PC-9 (cell line): ENCODE data around the gene MRPL21. TPM values are rescaled to one million over a fixed set of nuclear protein-coding genes. Genes with fewer than 3 reads are reported as not detected.

ENCODE experiments used
- BruUV-seq: library from RNA; stranded (reverse); fragments of 400-500 nt; replicated peaks from 2 replicates; lab custom pipeline; 2021; lab: Mats Ljungman, UMichigan
- CTCF ChIA-PET: fragments of 300-600 bp; sonication (Branson Sonifier 250); formaldehyde crosslinking; loops from one replicate; lab custom pipeline; 2022; ENCODE audit warnings: antibody characterized with exemption; lab: Charles Lee
- POLR2A ChIA-PET: fragments of 300-600 bp; sonication (Branson Sonifier 250); formaldehyde crosslinking; loops from one replicate; lab custom pipeline; 2022; ENCODE audit warnings: antibody characterized with exemption; ENCODE audit not compliant: unreplicated experiment; lab: Charles Lee
- DNase-seq, 2 experiments: peaks; one replicate each; pipeline versions ENCODE4 v3.0.0 to v3.0.0-alpha.2; 2015 to 2022; ENCODE audit warnings: mixed read lengths in 1 of 2
- H2AFZ ChIP-seq: fragments of 200-600 bp; sonication (generic); 2 replicates; pipeline ENCODE4 v1.8.1; 2017; ENCODE audit warnings: antibody characterized with exemption
- H3F3A ChIP-seq: fragments of 200-600 bp; sonication (generic); 2 replicates; pipeline ENCODE4 v1.8.1; 2017; ENCODE audit warnings: antibody characterized with exemption, mild to moderate bottlenecking, low read depth; ENCODE audit not compliant: insufficient read depth
- H3K27ac ChIP-seq: fragments of 200-600 bp; sonication (generic); 2 replicates; pipeline ENCODE4 v1.6.1; 2016; ENCODE audit warnings: mixed run types
- H3K27me3 ChIP-seq: fragments of 200-600 bp; sonication (generic); 2 replicates; pipeline ENCODE4 v1.6.1; 2016; ENCODE audit warnings: low read depth, mixed run types; ENCODE audit not compliant: insufficient read depth
- H3K36me3 ChIP-seq: fragments of 200-600 bp; sonication (generic); 2 replicates; pipeline ENCODE4 v1.6.1; 2016; ENCODE audit warnings: low read depth, mixed run types
- H3K4me1 ChIP-seq: fragments of 200-600 bp; sonication (generic); replicated peaks from 2 replicates; pipeline ENCODE4 v1.6.1; 2016; ENCODE audit warnings: mixed run types; ENCODE audit not compliant: insufficient read depth
- H3K4me2 ChIP-seq: fragments of 200-600 bp; sonication (generic); 2 replicates; pipeline ENCODE4 v1.6.1; 2017; ENCODE audit warnings: mixed run types
- H3K4me3 ChIP-seq: fragments of 200-600 bp; sonication (generic); 2 replicates; pipeline ENCODE4 v1.6.1; 2016; ENCODE audit warnings: mixed run types
- H3K79me2 ChIP-seq: fragments of 200-600 bp; sonication (generic); 2 replicates; pipeline ENCODE4 v1.6.1; 2017; ENCODE audit warnings: low read depth, mixed run types
- H3K9me2 ChIP-seq: fragments of 200-600 bp; sonication (generic); 2 replicates; pipeline ENCODE4 v1.8.1; 2017; ENCODE audit warnings: mild to moderate bottlenecking; ENCODE audit not compliant: insufficient read depth
- H3K9me3 ChIP-seq: fragments of 200-600 bp; sonication (generic); 2 replicates; pipeline ENCODE4 v1.8.1; 2016; ENCODE audit warnings: low read depth; ENCODE audit not compliant: insufficient read depth
- H4K20me1 ChIP-seq: fragments of 200-600 bp; sonication (generic); 2 replicates; pipeline ENCODE4 v1.8.1; 2017; ENCODE audit not compliant: insufficient read depth
- CTCF ChIP-seq: fragments of 200-600 bp; sonication (generic); conservative IDR thresholded peaks from 2 replicates; pipeline ENCODE4 v1.6.1; 2017; ENCODE audit warnings: mixed run types, antibody characterized with exemption, mild to moderate bottlenecking, moderate library complexity
- EZH2 ChIP-seq: fragments of 200-600 bp; sonication (generic); IDR thresholded peaks from 2 replicates; pipeline ENCODE4 v1.8.0; 2017; ENCODE audit warnings: antibody characterized with exemption, low read depth
- intact Hi-C: fragments of 100-400 bp; cut with micrococcal nuclease; formaldehyde crosslinking; loops from one replicate; pipeline ENCODE4 v1.10.0; 2022; ENCODE audit not compliant: unreplicated experiment
- total RNA-seq: library from RNA; stranded (reverse); gene quantifications from 2 replicates; pipeline ENCODE4 v1.2.3, GENCODE V29; 2021

Gene MRPL21
- total RNA-seq, 1 experiment from 2014 or later: 88.0 TPM

DNA sequence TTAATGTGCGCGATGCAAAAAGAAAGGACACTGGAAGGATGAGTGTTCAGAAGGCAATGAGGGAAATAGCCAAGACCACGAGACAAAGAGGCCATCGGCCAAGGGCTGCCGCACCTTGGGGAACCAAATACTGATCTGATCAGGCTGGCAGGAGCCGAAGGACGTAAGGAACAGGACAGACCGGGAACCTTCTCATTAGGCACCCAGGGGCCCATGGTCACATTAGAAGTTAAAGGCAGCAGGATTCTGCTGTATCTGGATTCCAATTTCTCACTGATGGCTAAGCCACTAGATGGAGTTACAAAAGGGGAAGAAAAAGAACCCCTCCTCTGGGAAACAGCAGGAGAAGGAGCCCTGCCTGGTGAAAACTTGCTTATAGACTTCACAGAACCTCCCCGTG is 33.2 kb downstream of the MRPL21 start:
- POLR2A ChIA-PET: no interaction called here
- no TSS peak for BruUV-seq
- DNase-seq: peak in 1 of 2 experiments; percentile 29

DNA sequence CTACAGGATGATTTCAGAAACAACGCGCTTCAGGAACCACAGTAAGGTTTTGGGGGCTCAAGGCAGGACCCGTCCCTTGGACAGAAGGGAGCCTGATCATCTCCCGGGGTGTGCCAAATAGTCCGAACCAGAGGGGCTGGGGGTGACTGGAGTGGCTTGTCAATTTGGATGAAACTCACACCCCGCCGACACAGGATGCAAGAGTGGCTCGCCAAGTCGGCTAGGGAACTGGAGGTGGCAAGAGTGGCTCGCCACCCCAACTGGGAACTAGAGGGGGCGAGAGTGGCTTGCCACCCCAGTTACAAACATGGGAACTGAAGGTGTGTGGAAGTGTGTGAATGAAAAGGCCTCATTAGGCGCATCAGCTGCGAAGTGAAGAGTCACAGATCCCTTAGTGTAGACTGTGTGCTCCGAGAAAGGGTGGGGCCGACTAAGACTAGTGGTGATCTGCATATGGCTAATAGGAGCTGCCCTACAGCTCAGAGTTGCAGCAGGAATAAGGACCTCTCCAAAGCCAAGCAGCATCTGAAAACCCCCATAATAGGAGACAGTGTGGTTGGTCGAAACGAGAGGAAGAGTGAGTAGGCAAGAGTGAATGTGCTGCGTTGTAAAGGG is 35.3 kb downstream of the MRPL21 start:
- TF ChIP-seq EZH2 (no peak), CTCF (no peak)
- BruUV-seq: no TSS peak
- H3K79me2 ChIP-seq: no peaks in the 10 kb centered on the region
- no peaks in the 10 kb centered on the region for H3K4me1 ChIP-seq
- DNase-seq: no peak
- ChIA-PET POLR2A (no interaction called here), CTCF (interaction anchor here (1.1 kb wide), 1 partner anchor 109 kb away, joined by 3 read pairs; no protein-coding TSS in a partner anchor)
- H3K27ac ChIP-seq: no peak overlapping the region
- H3K9me2 ChIP-seq: no peaks in the 10 kb centered on the region
- H4K20me1 ChIP-seq: no peaks in the 10 kb centered on the region
- intact Hi-C loops: no loop called here
- no peaks in the 10 kb centered on the region for H3K36me3 ChIP-seq
- no peak overlapping the region for H3K4me3 ChIP-seq
- H2AFZ ChIP-seq: no peak overlapping the region
- H3K4me2 ChIP-seq: no peak overlapping the region
- peaks cover 11% of the 10 kb centered on the region for H3K9me3 ChIP-seq
- H3K27me3 ChIP-seq: no peaks in the 10 kb centered on the region
- H3F3A ChIP-seq: no peaks in the 10 kb centered on the region

More for the DNA sequence above, 33.2 kb downstream of the MRPL21 start:
- CTCF ChIA-PET: interaction anchor here (0.6 kb wide), 1 partner anchor 286 kb away, joined by 4 read pairs; no protein-coding TSS in a partner anchor
- H3K27me3 ChIP-seq: no peaks in the 10 kb centered on the region
- H3K36me3 ChIP-seq: no peaks in the 10 kb centered on the region
- H4K20me1 ChIP-seq: no peaks in the 10 kb centered on the region
- peak overlapping the region; percentile 31; the same call in 1 of the 2 replicates for H3K4me3 ChIP-seq
- no peaks in the 10 kb centered on the region for H3F3A ChIP-seq
- H3K27ac ChIP-seq: no peak overlapping the region
- H3K4me2 ChIP-seq: peak overlapping the region; percentile 71
- intact Hi-C loops: no loop called here
- H2AFZ ChIP-seq: peak overlapping the region; percentile 66; the same call in 1 of the 2 replicates
- H3K79me2 ChIP-seq: no peaks in the 10 kb centered on the region
- no peaks in the 10 kb centered on the region for H3K4me1 ChIP-seq
- no peaks in the 10 kb centered on the region for H3K9me2 ChIP-seq
- TF ChIP-seq EZH2: no peak
- TF ChIP-seq CTCF: no peak
- H3K9me3 ChIP-seq: no peaks in the 10 kb centered on the region

- H3K27me3 ChIP-seq: no peaks in the 10 kb centered on the region
- intact Hi-C loops: no loop called here
- H3K4me1 ChIP-seq: no peaks in the 10 kb centered on the region
- ChIA-PET POLR2A (no interaction called here), CTCF (interaction anchor here (0.7 kb wide), 1 partner anchor 228 kb away, joined by 9 read pairs; no protein-coding TSS in a partner anchor)
- H3K9me3 ChIP-seq: peaks cover 11% of the 10 kb centered on the region
- no peaks in the 10 kb centered on the region for H3F3A ChIP-seq
- H3K36me3 ChIP-seq: no peaks in the 10 kb centered on the region
- no peak overlapping the region for H3K4me2 ChIP-seq
- no peak for TF ChIP-seq EZH2
- TF ChIP-seq CTCF: no peak
- DNase-seq: no peak
- H3K9me2 ChIP-seq: no peaks in the 10 kb centered on the region
- H3K4me3 ChIP-seq: no peak overlapping the region
- H4K20me1 ChIP-seq: no peaks in the 10 kb centered on the region
- BruUV-seq: no TSS peak
- no peak overlapping the region for H2AFZ ChIP-seq
- no peak overlapping the region for H3K27ac ChIP-seq
- no peaks in the 10 kb centered on the region for H3K79me2 ChIP-seq
Observed at GRCh38 chr11:68867066-68867465, 36.6 kb downstream of the MRPL21 start.
